ENCODE results near the gene ZNF77.

DNA sequence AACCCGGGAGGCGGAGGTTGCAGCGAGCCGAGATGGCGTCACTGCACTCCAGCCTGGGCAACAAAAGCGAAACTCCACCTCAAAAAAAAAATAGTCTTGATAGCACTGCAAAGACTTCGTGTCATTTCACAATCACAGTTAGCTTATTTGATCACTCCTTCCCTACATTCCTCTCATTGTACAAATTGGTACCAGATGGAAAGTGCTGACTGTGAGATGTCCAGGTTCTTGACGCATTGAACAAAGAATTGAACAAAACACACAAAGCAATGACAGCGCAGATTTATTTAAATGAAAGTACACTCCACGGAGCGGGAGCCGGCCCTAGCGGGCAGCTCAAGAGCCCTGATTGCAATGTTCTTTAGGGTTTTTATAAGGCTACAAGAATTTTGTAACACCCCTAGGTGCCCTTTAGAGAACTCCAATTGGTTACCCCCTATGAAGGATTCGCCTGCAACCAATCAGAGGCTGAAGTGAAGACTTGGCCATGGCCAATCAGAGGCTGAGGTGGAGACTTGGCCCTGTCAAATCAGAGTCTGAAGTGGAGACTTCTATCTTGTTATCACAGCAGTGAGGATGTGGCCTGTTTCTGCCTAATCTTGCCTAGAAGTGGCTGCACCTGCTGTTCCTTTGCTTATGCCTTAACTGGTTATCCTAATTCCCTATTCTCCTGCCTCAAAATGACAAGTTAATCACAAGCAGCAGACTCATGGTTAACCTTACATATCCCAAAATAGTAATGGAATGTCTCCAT lies 60.9 kb downstream of the ZNF77 start:
- TF ChIP-seq, protein P1, sequence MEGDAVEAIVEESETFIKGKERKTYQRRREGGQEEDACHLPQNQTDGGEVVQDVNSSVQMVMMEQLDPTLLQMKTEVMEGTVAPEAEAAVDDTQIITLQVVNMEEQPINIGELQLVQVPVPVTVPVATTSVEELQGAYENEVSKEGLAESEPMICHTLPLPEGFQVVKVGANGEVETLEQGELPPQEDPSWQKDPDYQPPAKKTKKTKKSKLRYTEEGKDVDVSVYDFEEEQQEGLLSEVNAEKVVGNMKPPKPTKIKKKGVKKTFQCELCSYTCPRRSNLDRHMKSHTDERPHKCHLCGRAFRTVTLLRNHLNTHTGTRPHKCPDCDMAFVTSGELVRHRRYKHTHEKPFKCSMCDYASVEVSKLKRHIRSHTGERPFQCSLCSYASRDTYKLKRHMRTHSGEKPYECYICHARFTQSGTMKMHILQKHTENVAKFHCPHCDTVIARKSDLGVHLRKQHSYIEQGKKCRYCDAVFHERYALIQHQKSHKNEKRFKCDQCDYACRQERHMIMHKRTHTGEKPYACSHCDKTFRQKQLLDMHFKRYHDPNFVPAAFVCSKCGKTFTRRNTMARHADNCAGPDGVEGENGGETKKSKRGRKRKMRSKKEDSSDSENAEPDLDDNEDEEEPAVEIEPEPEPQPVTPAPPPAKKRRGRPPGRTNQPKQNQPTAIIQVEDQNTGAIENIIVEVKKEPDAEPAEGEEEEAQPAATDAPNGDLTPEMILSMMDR (IDR thresholded peaks at IDR 0.05) = no peak
- no peak for TF ChIP-seq POLR2A (IDR thresholded peaks at IDR 0.05)
- no peak for TF ChIP-seq EP300 (IDR thresholded peaks at IDR 0.05)

Data from ovary (tissue), 3 donors.